ENCODE data around the gene LPGAT1. TPM values are rescaled to one million over a fixed set of nuclear protein-coding genes. Genes with fewer than 3 reads are reported as not detected.
A peak's percentile ranks its signal among the peaks of the same experiment; 100 is the strongest.

LPGAT1 gene
- total RNA-seq, 1 experiment from 2014 or later = 41.7 TPM

DNA sequence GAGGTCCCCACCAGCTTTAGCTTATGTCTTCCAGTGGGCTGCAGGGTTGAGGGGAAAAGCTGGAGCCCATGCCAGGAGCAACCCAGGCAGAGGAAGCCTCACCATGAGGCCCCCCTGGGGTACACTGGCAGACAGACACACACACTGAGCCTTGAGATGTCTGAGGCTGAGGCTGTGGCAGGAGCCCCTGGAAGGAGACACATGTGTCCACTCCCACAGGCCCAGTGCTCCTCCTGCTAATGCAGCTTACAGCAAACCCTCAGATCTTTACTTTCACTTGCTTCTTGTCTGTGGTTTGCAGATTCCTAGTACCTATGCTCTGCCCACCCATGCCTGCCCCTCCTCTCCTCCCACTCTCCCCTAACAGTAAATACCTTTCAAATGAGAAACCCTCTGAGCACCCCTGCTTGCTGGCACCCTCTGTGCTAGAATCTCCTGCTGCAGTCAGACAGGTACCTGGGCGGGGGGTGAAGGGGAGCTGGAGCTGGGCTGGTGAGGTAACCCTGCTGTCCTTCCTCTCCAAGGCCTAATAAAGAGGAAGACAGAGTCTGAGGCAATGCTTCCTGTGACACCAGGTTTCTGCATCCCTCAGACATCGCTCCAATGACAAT, 91.8 kb downstream of the LPGAT1 start:
- CTCF ChIA-PET = no interaction called here
- Histone ChIP-seq H4K20me1 (ENCODE audit: low read length) (no peaks in the 10 kb centered on the region), H2AFZ (ENCODE audit: low read length) (no peak overlapping the region), H3K79me2 (ENCODE audit: low read length) (no peaks in the 10 kb centered on the region), H3K9ac (ENCODE audit: low read length) (no peak overlapping the region), H3K27me3 (ENCODE audit: low read length) (no peaks in the 10 kb centered on the region), H3K9me3 (ENCODE audit: low read length) (no peaks in the 10 kb centered on the region), H3K36me3 (ENCODE audit: low read depth, low read length) (no peaks in the 10 kb centered on the region), H3K4me2 (ENCODE audit: low read length) (no peak overlapping the region), H3K4me1 (ENCODE audit: insufficient read depth, low read length) (peaks cover 27% of the 10 kb centered on the region), H3K9me2 (replicated peaks; ENCODE audit: low read length) (no peaks in the 10 kb centered on the region), H3F3A (ENCODE audit: low read length, unreplicated experiment) (no peaks in the 10 kb centered on the region), H3K27ac (ENCODE audit: low read length) (no peak overlapping the region), H3K4me3 (ENCODE audit: low read length) (no peak overlapping the region)
- POLR2A ChIA-PET (ENCODE audit: unreplicated experiment) = no interaction called here
- peak; percentile 29 for DNase-seq
- no peak for ATAC-seq
- BruUV-seq (replicated peaks) = no TSS peak
- intact Hi-C loops (cut with micrococcal nuclease) = loop anchor here (5.0 to 10.0 kb wide), 2 partner anchors 49 to 164 kb away; partner anchors contain the start of gene SLC30A1
- no peak for TF ChIP-seq EZH2 (IDR thresholded peaks at IDR 0.05; ENCODE audit: low read length, unreplicated experiment)
- TF ChIP-seq EZH2phosphoT487 (IDR thresholded peaks at IDR 0.05; ENCODE audit: borderline replicate concordance, low read length) = no peak
- TF ChIP-seq, protein P1, sequence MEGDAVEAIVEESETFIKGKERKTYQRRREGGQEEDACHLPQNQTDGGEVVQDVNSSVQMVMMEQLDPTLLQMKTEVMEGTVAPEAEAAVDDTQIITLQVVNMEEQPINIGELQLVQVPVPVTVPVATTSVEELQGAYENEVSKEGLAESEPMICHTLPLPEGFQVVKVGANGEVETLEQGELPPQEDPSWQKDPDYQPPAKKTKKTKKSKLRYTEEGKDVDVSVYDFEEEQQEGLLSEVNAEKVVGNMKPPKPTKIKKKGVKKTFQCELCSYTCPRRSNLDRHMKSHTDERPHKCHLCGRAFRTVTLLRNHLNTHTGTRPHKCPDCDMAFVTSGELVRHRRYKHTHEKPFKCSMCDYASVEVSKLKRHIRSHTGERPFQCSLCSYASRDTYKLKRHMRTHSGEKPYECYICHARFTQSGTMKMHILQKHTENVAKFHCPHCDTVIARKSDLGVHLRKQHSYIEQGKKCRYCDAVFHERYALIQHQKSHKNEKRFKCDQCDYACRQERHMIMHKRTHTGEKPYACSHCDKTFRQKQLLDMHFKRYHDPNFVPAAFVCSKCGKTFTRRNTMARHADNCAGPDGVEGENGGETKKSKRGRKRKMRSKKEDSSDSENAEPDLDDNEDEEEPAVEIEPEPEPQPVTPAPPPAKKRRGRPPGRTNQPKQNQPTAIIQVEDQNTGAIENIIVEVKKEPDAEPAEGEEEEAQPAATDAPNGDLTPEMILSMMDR (conservative IDR thresholded peaks at IDR 0.05; ENCODE audit: low read depth, low read length) = no peak

DNA sequence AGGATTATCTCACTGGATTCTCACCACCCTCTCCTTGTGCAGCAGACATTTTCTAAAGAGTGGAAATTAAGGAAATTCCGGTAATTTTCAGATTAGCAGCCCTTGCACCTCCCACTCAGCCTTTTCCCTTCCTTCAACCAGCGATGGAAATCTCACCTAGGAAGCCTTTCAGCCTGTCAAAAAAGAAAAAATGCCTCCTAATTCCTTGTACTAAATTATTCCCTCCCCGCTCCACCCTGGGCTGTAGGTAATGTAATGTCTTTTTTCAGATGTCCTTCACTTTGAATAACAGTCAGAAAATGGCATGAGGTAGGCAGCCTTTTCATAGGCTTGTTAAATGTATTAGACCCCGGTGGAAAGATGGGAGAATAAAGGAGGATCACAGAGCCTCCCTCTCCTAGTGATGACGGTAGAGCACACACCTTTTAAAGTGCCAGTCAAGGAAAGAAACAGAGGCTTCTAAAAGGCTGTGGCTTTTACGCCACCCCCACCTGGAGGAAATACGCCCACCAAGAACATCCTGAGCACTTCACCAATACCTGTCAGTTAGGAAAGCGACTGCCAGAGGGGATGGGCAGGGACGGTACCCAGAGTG, 92.4 kb downstream of the LPGAT1 start:
- no peak for DNase-seq
- Histone ChIP-seq H3F3A (ENCODE audit: low read length, unreplicated experiment) (no peaks in the 10 kb centered on the region), H4K20me1 (ENCODE audit: low read length) (no peaks in the 10 kb centered on the region), H3K9ac (ENCODE audit: low read length) (no peak overlapping the region), H3K27me3 (ENCODE audit: low read length) (no peaks in the 10 kb centered on the region), H3K4me2 (ENCODE audit: low read length) (no peak overlapping the region), H3K79me2 (ENCODE audit: low read length) (no peaks in the 10 kb centered on the region), H3K4me3 (ENCODE audit: low read length) (no peak overlapping the region), H3K9me2 (replicated peaks; ENCODE audit: low read length) (no peaks in the 10 kb centered on the region), H3K9me3 (ENCODE audit: low read length) (no peaks in the 10 kb centered on the region), H3K27ac (ENCODE audit: low read length) (no peak overlapping the region), H3K4me1 (ENCODE audit: insufficient read depth, low read length) (peaks cover 27% of the 10 kb centered on the region), H2AFZ (ENCODE audit: low read length) (no peak overlapping the region), H3K36me3 (ENCODE audit: low read depth, low read length) (no peaks in the 10 kb centered on the region)
- POLR2A ChIA-PET (ENCODE audit: unreplicated experiment) = no interaction called here
- CTCF ChIA-PET = no interaction called here
- TF ChIP-seq, protein P1 (conservative IDR thresholded peaks at IDR 0.05; ENCODE audit: low read depth, low read length) = no peak
- TF ChIP-seq EZH2phosphoT487 (IDR thresholded peaks at IDR 0.05; ENCODE audit: borderline replicate concordance, low read length) (no peak), EZH2 (IDR thresholded peaks at IDR 0.05; ENCODE audit: low read length, unreplicated experiment) (no peak)
- intact Hi-C loops (cut with micrococcal nuclease) = loop anchor here (5.0 to 10.0 kb wide), 2 partner anchors 49 to 163 kb away; partner anchors contain the start of gene SLC30A1
- no TSS peak for BruUV-seq (replicated peaks)
- ATAC-seq = no peak

Measured in PC-3 (cell line).